ENCODE data around the gene AJAP1.

Gene AJAP1

DNA sequence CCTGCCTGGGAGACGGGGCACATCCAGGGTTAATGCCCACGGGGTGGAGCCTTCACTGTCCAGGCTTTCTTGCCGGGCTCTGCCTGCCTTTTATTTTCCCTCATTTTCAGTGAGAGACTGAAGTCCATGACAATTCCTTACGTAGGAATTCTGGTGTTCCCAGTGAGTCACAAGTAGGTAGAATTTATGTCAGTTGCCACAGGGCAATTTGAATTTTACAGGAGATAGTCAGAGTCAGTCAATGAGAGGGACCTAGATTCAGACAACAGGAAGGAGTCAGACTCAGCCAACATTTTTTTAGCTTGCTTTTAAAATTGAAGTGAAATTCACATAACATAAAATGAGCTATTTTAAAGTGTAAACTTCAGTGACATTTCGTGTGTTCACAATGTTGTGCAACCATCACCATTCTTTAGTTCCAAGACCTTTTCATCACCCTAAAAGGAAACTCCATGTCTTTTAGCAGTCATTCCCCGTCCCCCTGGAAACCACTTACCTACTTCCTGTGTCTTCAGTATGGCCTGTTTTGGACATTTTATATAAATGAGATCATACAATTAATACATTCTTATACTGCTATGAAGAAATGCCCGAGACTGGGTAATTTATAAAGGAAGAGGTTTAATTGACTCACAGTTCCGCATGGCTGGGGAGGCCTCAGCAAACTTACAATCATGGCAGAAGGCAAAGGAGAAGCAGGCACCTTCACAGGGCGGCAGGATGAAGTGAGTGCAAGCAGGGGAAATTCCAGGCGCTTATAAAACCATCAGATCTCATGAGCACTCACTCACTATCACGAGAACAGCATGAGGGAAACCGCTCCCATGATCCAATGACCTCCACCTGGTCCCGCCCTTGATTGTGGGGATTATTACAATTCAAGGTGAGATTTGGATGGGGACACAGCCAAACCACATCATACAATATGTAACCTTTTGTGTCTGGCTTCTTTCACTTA, 14.6 kb downstream of the AJAP1 start:
- TF ChIP-seq GLIS3 (CRISPR knock-in tag; IDR thresholded peaks at IDR 0.05): no peak
- no peak for TF ChIP-seq PATZ1 (CRISPR knock-in tag; IDR thresholded peaks at IDR 0.05; ENCODE audit: borderline replicate concordance)
- TF ChIP-seq ZFP30 (CRISPR knock-in tag; IDR thresholded peaks at IDR 0.05): no peak
- TF ChIP-seq CSDC2 (CRISPR knock-in tag; IDR thresholded peaks at IDR 0.05): no peak
- no peak for TF ChIP-seq ESRRG (CRISPR knock-in tag; IDR thresholded peaks at IDR 0.05)
- no peak for TF ChIP-seq BACH2 (CRISPR knock-in tag; IDR thresholded peaks at IDR 0.05; ENCODE audit: borderline replicate concordance)
- no peak for TF ChIP-seq RARB (CRISPR knock-in tag; IDR thresholded peaks at IDR 0.05)
- TF ChIP-seq TOX (CRISPR knock-in tag; IDR thresholded peaks at IDR 0.05; ENCODE audit: borderline replicate concordance): no peak
- TF ChIP-seq TSHZ2 (CRISPR knock-in tag; IDR thresholded peaks at IDR 0.05): no peak
- TF ChIP-seq ZC3H10 (CRISPR knock-in tag; IDR thresholded peaks at IDR 0.05): no peak
- no peak for TF ChIP-seq OSR1 (CRISPR knock-in tag; IDR thresholded peaks at IDR 0.05)
- TF ChIP-seq ZFP3 (CRISPR knock-in tag; IDR thresholded peaks at IDR 0.05): no peak
- no peak for TF ChIP-seq PPARA (CRISPR knock-in tag; IDR thresholded peaks at IDR 0.05; ENCODE audit: borderline replicate concordance)
- TF ChIP-seq ZNF70 (CRISPR knock-in tag; IDR thresholded peaks at IDR 0.05): no peak
- TF ChIP-seq ZNF565 (CRISPR knock-in tag; conservative IDR thresholded peaks at IDR 0.05; ENCODE audit: low read depth): no peak
- no peak for TF ChIP-seq ISL1 (CRISPR knock-in tag; IDR thresholded peaks at IDR 0.05)
- no peak for TF ChIP-seq CREB5 (CRISPR knock-in tag; IDR thresholded peaks at IDR 0.05; ENCODE audit: low read depth)
- no peak for TF ChIP-seq TCF4 (CRISPR knock-in tag; IDR thresholded peaks at IDR 0.05; ENCODE audit: borderline replicate concordance)
- TF ChIP-seq ARNTL (CRISPR knock-in tag; IDR thresholded peaks at IDR 0.05; ENCODE audit: borderline replicate concordance, low read depth): no peak
- no peak for ATAC-seq

DNA sequence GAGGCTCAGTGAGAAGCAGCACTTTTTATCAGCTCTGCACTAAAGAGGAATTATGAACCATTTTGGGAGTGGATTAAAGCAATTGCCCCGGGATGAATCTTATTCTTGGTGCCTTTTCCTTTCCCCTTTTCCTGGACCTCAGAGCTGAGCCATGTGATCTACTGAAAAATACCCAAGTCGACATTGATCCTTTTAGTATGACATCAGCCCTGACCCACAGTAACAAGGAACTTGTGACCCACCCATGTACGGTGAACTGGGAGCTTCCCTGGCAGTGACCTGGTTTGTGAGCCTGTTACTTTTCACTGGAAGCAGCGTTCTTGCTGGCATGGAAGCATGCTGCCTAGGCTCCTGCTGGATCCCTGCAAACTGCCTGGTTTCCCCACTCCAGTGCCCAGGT, 15.9 kb downstream of the AJAP1 start:
- ATAC-seq: no peak
- TF ChIP-seq TOX (CRISPR knock-in tag; IDR thresholded peaks at IDR 0.05; ENCODE audit: borderline replicate concordance): no peak
- TF ChIP-seq RARB (CRISPR knock-in tag; IDR thresholded peaks at IDR 0.05): no peak
- TF ChIP-seq ZNF565 (CRISPR knock-in tag; conservative IDR thresholded peaks at IDR 0.05; ENCODE audit: low read depth): no peak
- TF ChIP-seq ESRRG (CRISPR knock-in tag; IDR thresholded peaks at IDR 0.05): no peak
- TF ChIP-seq, protein P1, sequence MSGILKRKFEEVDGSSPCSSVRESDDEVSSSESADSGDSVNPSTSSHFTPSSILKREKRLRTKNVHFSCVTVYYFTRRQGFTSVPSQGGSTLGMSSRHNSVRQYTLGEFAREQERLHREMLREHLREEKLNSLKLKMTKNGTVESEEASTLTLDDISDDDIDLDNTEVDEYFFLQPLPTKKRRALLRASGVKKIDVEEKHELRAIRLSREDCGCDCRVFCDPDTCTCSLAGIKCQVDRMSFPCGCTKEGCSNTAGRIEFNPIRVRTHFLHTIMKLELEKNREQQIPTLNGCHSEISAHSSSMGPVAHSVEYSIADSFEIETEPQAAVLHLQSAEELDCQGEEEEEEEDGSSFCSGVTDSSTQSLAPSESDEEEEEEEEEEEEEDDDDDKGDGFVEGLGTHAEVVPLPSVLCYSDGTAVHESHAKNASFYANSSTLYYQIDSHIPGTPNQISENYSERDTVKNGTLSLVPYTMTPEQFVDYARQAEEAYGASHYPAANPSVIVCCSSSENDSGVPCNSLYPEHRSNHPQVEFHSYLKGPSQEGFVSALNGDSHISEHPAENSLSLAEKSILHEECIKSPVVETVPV (CRISPR knock-in tag; IDR thresholded peaks at IDR 0.05): no peak
- no peak for TF ChIP-seq PATZ1 (CRISPR knock-in tag; IDR thresholded peaks at IDR 0.05; ENCODE audit: borderline replicate concordance)
- TF ChIP-seq TSHZ2 (CRISPR knock-in tag; IDR thresholded peaks at IDR 0.05): no peak
- TF ChIP-seq BACH2 (CRISPR knock-in tag; IDR thresholded peaks at IDR 0.05; ENCODE audit: borderline replicate concordance): no peak
- TF ChIP-seq TCF4 (CRISPR knock-in tag; IDR thresholded peaks at IDR 0.05; ENCODE audit: borderline replicate concordance): no peak
- TF ChIP-seq CREB5 (CRISPR knock-in tag; IDR thresholded peaks at IDR 0.05; ENCODE audit: low read depth): no peak
